Fibroblast of gingiva (primary cell): ENCODE measurements around the gene TFB1M.
"Not testable (repeated sequence)": the region's sequence is repeated elsewhere in the genome, so short reads cannot be mapped to it uniquely, and the experiment has no call there.

Source experiments
- DNase-seq: peaks from one replicate; pipeline ENCODE4 v3.0.0-alpha.2; 2011; ENCODE audit warnings: low read depth

Gene TFB1M

DNA sequence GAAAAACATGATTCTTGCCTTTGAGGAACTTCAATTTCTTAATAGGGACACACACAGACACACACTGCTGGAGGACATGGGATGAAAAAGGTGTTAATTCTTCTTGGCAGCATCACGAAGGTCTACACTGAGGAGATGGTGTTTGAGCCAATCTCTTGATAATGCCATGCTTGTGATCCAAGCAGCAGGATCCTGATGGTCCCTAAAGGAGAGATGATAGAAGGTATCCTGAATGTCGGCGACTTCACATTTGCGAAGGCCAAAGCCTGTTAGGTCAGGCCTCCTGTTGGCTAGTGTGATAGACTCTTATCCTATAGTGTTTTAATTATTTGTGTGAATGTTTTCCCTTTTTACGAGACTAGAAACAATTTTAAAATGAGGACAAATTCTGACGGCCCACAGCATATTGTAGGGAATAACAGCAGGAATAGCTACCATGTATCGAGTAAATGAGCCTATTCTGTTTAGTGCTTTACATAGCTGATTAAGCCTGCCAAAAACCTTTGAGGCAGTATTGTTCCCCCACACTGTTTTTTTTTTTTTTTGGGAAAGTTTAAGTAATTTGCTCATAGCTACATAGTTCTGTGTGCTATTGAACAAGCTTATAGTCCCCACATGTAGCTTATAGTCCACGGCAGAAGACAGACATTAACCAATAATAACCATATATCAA is 15.3 kb upstream of the TFB1M start:
- DNase-seq: no peak

DNA sequence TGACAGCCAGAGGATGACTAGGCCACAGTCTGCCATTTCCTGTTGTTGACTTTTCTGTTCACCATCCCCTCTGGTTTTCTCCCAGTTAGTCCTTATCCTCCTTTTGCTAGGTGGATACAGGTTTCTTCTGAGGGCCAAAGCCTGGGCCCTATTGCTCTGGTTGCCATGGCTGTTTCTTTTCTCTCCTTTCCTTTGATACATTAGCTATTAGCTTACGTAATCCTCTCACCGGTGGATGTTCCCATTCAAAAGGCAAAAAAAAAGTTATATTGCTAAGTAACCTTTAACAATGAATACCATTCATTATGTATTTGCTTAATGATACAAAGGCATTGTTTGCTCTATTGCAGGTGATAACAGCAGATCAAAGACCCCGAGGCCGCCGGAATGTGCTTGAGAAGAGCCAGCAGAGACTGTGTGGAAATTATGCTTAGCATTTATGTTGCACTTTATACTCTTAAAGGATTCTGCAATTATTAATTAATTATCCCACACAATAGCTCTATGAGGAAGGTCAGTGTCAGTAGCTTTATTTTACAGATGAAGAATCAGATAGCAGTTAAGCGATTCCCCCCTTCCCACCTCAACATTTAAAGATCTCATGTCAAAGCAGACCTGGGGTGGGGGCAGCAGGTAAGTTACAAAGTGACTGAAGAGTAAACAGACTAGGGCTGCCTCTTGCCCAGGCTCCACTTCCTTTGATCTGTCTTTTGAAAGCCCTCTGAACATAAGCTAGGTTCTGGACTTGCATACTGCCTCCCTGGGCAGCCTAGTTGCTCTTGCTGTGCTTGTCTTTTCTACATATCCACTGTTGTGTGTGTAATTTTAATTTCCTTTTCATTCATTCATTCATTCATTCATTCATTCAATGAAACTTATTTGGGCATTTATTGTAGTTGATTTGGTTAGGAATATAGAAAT is 14.5 kb upstream of the TFB1M start:
- no peak for DNase-seq

DNA sequence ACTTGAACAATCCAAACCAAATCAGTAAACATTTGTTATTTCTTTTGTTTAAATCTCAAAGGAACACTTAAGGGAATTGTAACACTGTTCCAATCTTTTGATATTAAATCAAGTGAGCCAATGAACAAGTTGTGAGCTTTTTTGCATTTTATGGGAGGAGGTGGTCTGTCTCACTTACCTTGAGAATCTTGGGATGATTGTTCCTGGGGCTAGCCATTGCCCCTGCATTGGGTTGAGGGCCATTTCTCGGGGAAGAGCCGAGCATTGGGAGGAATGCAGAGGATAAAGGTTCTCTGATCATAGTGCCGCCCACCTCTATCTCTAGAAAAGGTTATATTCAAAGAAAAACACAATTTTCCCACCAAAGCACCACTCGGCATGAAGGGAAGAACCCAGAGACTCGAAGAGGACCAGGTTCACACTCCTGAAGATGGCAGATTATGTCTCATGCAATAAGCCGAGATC is 13.8 kb upstream of the TFB1M start:
- no peak for DNase-seq

DNA sequence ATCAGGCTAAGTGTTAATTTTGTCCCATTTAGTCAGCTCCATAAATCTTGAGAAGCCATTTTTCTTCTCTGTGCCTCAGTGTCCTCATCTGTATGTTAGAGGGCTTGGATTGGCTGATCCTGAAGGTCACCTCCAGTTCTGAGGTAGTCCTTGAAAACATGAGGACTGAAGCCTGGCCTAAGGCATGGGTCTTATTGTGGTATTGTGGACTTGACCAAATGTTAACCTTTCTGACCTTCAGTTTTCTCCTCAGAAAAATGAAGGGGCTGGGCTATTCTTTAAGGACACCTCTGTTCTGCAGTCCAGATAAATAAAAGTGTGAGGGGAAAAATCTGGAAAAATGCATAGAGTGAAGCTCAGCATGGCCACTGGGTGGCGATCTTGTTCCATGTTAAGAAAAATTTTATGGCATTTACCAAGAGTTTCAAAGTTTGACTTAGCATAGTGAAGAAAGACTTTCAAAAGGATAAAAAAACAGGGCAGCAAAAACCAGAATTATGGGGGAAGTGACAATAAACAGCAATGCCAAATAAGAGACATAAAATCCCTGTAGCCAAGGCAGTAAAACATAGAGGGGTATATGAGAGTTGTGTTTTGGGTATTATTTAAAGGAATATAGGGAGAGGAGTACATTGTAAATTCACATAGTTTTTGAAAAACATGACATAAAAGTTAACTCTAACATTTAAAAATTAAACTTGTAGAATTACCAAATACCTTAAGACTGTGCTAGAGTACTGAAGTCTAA is 13.2 kb upstream of the TFB1M start:
- peak; percentile 65 for DNase-seq

DNA sequence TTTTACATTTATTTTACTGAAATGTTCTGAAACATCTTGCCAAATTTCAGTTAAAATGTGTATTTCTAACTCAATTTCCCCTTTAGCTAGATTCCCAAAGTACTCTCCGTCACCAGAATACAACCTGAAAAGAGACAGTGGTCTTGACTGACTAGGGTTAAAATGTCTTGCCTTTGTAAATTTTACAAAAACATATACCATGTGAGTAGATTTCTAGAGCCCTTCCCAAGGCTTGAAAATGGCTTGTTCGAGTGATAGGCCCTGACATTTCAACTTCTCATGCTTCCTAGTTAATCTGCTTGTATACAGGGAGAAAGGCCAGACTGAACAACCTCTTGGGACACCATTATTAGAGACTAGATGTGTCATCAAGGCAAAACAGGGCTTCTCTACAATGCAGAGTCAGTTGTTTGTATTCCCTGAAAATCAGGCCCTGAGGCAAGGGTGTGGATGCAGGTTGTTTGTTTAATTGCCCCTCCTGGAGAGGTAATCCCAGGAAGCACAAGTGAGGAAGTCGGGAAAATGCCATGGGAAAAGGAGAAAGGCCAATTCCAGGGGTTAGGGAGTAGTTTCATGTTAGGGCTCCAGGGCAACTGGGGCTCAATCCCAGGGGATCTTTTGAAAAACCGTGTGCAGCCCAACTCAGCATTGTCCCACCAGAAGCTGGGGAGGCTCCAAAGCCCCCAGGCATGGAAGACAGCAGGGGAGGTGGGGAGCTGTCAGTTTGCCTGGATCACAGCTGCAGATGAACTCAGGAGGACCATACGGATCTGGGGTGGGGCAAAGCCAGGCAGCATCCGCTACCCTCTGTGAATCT is 11.6 kb upstream of the TFB1M start:
- DNase-seq: no peak

DNA sequence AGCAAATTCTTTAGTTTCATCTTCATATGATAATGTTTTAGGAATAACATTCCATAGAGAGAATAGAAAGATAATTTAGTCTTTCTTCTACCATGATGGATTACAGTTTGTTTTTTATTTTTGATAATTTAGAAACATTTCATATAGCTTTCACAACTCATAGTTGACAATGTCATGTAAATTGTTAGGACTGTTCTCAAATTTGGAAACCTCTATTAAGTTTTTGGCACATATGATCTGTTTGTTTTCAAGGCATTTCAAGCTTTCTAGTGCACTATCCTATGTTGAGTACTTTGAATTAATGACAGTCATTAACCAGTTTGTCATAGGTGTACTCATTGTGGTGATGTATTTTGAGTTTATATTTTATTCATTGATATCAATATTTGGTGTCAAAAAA is 10.7 kb upstream of the TFB1M start:
- DNase-seq: no peak

DNA sequence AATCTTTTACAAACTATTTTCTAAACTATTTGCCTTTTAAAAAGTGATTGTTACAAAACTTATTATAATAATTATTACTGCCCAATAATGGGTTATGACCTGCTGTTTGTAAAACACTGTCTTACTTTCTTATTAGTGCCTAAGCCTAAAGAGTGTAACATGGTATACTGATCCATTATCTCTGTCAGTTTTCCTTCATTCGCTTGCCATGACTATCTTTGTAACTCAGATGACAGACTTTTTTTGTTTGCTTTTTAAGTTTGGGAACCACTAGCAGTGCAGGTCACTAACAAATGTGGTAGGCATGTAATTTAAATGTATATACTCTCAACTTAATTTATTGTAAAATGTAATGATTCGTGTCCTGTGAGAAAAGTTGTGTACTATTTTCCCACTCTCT is 9.9 kb upstream of the TFB1M start:
- no peak for DNase-seq

DNA sequence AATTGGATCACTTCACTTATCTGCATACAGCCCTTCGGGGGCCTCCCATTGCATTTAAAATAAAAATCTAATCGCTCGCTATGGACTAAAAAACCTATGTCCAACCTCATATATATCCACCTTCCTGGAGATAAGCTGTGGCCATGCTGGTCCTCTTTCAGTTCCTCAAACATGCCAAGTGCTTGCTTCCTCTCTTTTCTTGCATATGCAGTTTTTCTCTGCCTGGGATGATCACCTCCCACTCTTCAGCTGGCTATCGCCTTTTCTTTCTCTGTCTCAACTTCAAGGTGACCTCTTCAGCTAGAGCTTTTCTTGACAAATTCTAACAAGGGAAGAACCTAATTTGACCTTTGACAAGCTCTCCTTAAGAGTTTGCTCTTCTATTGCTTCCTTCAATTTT is 5.6 kb upstream of the TFB1M start:
- DNase-seq: no peak

DNA sequence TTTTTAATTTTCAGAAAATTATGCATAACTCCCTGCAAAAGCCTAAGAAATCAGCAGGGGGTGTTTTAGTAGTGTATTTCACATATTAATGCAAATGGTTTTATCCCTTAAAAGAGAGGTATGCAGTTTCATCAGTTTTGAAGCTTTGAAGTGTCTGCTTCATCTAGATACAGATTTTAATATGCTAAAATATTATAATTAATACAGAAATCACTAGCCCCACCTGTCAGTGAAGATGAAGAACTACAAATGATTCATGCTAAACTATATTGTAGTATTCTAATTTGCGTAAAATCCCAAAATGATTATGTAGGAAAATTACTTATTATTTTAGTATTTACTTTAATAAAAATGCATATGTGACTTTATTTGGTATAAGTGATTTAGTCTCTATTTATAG is 2.9 kb upstream of the TFB1M start:
- no peak for DNase-seq

DNA sequence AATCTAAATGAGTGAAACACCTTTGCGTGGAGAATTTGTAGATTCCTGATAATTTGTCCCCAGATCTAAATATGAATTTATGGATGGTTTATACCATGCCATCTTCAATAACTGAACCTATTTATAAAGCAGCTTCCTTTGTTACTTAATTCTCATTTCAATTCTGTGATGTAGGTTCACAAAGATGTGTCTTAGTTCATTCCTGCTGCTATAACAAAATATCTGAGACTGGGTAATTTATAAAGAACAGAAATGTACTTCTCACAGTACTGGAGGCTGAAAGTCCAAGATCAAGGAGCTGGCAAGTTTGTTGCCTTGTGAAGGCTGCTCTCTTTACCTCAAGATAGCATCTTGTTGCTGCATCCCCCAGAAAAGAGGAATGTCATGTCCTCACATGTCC is 2.1 kb upstream of the TFB1M start:
- DNase-seq: no peak

DNA sequence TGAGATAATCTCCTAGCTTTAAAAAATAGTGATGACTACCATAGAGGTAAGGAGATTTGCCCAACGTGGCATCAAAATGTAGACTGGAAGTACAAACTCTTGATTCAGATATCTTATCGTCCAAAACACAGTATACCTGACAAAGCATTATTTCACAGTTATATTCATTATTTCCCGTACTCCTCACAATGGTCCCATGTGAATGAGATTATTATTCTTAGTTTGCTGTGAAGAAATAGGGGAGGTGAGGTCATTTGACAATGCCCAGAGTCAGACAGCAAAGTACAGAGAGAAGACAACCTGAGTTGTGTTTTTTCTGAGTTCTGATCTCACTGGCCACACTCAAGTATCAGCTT is 1.2 kb upstream of the TFB1M start:
- no peak for DNase-seq

DNA sequence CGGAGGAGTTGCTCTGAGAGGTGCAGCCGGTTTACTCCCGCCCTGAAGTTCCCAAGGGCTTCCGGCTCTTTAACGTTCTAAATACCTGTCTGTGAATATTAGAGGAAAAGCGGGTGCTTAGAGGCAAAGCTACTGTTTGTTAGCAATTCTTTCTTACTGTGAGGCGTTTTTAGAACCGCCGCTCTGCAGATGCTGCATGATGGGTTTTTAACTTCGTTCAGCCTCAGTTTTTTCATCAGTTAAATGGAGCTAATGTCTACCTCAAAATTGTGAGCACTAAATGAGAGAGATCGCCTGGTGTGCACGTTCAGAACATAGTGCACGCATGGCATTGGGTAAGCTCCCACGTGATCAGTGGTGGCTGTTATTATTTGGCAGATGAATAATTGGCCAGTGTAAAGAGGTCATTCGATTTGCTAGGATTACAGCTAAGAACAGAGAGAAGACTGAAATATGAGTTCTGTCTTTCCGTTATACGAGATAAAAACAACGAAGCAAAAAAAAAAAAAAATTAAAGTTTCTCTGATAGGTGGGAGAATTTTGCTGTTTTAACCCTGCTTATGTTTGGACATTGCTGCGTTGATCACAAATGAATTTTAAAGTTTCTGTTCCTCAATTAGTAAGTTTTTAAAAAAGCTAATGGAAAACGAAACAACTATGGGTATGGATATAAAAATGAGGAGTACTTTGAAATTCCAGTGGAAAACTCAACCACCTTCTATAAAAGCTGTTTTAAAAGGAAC is 660 bp upstream of the TFB1M start:
- peak; percentile 90 for DNase-seq

DNA sequence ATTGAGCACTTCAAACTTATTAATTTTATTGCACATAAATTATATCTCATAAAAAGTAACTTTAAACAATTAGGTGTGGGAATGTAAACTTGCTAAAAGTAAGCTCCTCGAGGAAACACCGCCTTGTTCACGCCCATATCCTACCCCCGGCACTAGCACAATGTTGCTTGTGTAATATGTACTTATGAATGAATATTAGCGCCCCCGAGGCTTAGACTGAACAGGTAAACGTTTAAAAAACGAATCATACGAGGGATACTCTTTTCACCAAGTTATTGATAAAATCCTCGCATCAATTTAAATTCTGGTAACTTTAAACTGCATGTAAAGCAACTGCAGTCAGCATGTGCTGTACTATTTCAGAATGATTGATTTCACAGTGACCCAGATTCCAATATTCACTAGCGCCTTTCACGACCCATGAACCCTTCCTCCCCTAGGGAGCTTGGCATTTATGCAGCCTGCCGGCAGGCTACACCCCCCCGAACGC is 637 bp downstream of the TFB1M start:
- DNase-seq: no peak

DNA sequence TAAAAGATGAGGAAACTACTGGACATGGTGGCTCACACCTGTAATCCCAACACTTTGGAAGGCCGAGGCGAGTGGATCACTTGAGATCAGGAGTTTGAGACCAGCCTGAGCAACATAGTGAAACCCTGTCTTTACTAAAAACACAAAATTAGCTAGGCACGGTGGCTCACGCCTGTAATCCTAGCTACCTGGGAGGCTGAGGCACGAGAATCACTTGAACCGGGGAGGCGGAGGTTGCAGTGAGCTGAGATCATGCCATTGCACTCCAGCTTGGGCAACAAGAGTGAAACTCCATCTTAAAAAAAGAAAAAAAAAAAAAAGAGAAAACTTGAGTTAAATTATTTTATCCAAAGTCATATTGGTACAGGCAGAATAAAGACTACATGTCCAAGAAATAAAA is 1.3 kb downstream of the TFB1M start:
- not testable (repeated sequence) for DNase-seq

DNA sequence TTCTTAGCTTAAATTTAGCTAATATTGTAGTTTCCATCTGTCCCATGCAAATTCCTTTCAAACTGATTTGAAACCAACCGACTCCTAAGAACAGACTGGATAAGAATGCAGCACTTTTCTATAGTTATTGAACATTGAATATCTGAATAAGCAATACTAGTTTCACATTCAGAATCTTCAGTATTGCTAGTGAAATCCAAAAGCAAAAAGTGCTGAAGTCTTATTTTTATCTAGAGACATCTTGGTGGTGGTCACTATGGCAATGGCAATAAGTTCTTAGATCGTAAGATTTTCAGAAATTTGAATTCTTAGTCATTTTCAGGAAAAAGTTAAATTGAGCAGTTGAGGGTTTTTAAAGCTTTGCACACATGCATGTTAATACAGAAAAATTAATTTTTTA is 2.7 kb downstream of the TFB1M start:
- DNase-seq: no peak

DNA sequence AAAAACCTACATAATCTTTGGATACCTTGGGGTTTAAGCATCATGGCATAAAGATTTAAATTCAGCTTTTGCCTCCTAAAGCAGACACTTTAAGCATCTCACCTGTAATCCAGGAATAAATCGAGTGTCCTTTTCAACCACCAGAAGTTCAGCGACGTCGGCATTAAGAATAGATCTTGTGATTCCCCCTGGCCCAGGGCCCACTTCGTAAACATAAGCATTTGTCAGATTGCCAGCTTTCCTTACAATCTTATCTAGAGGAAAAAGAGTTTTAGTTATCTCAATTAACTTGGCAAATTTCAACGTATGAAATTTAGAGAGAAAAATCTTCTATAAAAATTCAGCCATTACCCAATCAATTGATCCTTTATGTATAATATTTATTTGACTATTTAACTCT is 3.2 kb downstream of the TFB1M start:
- DNase-seq: no peak

DNA sequence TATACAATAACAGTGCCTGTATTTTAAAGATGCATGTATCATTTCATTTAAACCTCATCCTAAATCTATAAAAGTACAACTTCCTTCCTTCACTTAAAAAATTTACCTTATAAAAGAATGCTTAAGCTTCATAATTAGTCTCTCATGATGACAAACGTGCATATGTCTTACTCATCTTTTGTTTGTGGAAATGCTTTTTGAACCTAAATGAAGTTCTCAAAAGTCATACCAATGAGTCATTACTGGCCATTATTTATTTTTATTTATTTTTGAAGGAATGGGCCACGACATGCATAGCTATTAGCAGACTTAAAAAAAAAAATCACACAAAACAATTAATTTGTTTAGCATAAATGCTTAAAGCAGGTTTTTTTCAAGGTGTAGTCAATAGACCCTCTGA is 3.7 kb downstream of the TFB1M start:
- peak; percentile 48 for DNase-seq

DNA sequence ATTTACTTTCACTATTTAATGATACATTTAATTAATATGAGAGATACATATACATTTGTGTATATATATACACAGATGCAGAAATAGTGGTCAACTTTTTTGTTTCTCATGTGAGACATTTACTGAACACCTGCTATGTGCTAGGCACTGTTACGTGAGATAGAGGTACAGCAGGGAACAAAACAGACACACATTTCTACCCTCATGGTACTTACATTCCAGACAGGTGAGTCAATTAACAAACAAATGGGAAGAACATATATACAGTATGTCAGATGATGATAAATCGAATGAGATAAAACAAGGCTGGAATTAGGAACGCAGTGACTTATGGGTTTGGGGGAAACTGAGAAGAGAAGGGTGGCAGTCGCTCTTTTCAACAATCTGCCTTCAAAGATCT is 5.1 kb downstream of the TFB1M start:
- DNase-seq: no peak

DNA sequence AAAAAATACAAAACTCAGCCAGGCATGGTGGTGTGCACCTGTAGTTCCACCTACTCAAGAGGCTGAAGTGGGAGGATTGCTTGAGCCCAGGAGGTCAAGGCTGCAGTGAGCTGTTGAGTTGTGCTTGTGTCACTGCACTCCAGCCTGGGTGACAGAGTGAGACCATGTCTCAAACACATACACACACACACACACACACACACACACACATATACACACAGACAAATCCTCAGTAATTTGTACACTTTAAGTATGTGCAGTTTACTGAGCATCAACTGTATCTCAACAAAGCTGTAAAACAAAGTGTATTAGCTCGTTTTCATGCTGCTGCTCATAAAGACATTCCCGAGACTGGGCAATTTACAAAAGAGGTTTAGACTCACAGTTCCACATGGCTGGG is 7.3 kb downstream of the TFB1M start:
- DNase-seq: no peak

DNA sequence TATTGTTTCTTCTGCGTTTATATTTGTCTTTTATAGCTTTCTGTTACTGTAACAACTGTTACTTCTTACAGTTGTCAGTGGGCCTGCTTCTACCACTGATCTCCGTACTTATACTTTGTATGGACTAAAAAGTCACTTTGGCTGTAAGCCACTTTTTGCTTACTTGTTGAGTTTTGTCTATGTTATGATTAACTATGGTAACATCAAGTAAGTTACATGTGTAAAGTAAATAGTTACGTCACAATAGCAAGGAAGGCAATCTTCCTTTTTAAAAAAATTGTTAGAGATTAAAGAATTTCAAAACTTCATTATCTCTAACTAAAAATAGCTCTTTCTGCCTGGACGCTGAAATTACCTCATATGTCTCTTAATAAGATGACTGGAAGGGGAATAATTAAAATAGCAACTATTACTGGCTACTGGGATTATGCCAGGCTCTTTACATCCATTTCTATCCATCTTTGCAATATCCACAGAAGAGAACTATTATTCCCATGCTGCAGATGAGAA is 10.9 kb downstream of the TFB1M start:
- DNase-seq: peak; percentile 24

DNA sequence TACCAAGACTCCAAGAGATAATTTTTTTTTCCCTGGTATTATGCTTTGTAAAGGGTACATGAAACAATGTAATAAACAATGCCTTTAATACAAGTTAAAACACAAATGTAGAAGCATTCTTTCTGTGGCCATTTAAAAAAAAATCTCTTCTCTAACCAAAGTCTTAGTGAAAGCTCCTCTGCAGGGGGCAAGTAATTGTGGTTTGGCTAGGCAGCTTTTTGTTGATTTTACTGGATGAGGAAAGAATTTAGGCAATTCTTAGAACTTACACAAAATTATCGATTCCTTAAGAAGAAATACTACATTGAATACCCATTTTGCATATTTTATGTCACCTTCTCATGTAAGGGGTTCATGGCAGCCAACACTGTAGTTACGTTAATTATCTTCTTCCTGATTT is 12.4 kb downstream of the TFB1M start:
- DNase-seq: peak; percentile 64
